ENCODE measurements around the gene DNAJB13. TPM values are rescaled to one million over a fixed set of nuclear protein-coding genes. Genes with fewer than 3 reads are reported as not detected.

Gene DNAJB13
- total and polyA plus RNA-seq, 9 donors, result 0.36 to 23.3 (median 2.1) TPM; not detected in 2

DNA sequence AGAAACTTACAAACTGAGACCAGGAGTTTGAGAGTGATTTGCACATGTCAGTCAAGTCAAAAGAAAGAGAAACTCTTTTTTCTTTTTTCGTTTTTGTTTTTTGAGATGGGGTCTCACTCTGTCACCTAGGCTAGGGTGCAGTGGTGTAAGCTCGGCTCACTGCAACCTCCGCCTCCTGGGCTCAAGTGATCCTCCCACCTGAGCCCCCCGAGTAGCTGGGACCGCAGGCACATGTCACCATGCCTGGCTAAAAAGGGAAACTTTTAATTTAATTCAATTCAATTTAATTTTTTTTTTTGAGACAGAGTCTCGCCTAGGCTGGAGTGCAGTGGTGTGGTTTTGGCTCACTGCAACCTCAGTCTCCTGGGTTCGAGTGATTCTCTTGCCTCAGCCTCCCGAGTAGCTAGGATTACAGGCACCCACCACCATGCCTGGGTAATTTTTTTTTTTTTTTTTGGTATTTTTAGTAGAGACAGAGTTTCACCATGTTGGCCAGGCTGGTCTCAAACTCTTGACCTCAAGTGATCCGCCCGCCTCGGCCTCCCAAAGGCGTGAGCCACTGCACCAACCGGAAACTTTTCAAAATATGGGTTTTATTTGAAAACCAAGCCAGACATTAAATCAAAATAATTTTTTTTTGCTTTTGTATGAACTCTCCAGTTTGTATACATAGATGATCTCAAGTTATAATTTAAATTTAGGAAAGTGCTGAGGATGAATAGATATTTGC lies 48.2 kb downstream of the DNAJB13 start:
- 90 to 96% (median 92%) methylated on average over 13 of the region's 13 CpGs for WGBS, 3 donors
- no peaks in the 10 kb centered on the region for H3K9me3 ChIP-seq
- H3K27ac ChIP-seq, result no peak overlapping the region
- TF ChIP-seq, protein P1, sequence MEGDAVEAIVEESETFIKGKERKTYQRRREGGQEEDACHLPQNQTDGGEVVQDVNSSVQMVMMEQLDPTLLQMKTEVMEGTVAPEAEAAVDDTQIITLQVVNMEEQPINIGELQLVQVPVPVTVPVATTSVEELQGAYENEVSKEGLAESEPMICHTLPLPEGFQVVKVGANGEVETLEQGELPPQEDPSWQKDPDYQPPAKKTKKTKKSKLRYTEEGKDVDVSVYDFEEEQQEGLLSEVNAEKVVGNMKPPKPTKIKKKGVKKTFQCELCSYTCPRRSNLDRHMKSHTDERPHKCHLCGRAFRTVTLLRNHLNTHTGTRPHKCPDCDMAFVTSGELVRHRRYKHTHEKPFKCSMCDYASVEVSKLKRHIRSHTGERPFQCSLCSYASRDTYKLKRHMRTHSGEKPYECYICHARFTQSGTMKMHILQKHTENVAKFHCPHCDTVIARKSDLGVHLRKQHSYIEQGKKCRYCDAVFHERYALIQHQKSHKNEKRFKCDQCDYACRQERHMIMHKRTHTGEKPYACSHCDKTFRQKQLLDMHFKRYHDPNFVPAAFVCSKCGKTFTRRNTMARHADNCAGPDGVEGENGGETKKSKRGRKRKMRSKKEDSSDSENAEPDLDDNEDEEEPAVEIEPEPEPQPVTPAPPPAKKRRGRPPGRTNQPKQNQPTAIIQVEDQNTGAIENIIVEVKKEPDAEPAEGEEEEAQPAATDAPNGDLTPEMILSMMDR (IDR thresholded peaks at IDR 0.05), result no peak
- no peak for TF ChIP-seq EP300 (IDR thresholded peaks at IDR 0.05)
- no peak for TF ChIP-seq POLR2A (IDR thresholded peaks at IDR 0.05)
- no peak overlapping the region for H3K4me3 ChIP-seq
- DNase-seq, result no peak
- H3K36me3 ChIP-seq, result no peaks in the 10 kb centered on the region
- no peaks in the 10 kb centered on the region for H3K4me1 ChIP-seq (ENCODE audit: insufficient read depth)
- intact Hi-C loops (cut with DNase I), result no loop called here
- H3K27me3 ChIP-seq, result no peaks in the 10 kb centered on the region

DNA sequence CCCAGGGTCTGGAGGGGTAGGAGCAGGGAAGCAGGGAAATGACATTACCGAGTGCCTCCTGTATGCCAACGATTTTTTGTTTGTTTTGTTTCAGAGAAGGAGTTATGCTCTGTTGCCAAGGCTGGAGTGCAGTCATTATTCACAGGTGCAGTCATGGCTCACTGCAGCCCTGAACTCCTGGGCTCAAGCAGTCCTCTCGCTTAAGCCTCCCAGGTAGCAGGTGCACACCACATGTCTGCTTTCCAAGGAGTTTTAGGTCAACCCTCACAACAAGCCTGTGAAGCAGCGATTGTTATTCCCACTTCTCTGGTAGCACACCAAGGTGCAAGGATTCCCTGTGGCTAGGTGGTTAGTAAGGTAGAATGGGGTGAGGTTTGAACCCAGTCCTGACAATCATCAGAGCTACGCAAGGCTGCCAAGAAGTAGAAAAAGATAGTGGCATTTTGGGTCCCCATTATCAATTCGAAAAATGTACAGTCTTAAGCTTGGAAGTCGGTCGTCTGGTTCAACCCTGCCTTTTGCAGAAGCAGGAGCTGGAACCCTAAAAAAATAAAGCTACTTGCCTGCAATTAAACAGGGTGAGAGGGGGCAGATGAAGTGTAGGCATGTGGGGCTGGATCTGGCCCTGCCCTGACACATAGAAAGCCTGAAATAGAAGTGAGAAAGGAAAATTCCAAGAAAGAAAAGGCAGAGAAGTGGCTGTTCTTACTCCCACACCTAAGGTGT lies 48.9 kb downstream of the DNAJB13 start:
- 79 to 83% (median 79%) methylated on average over 8 of the region's 8 CpGs for WGBS, 3 donors
- Histone ChIP-seq H3K27ac (no peak overlapping the region), H3K27me3 (no peaks in the 10 kb centered on the region), H3K36me3 (no peaks in the 10 kb centered on the region), H3K9me3 (no peaks in the 10 kb centered on the region), H3K4me3 (no peak overlapping the region), H3K4me1 (ENCODE audit: insufficient read depth) (no peaks in the 10 kb centered on the region)
- TF ChIP-seq POLR2A (IDR thresholded peaks at IDR 0.05) (no peak), EP300 (IDR thresholded peaks at IDR 0.05) (no peak)
- TF ChIP-seq, protein P1 (IDR thresholded peaks at IDR 0.05), result no peak
- intact Hi-C loops (cut with DNase I), result no loop called here
- DNase-seq, result no peak

DNA sequence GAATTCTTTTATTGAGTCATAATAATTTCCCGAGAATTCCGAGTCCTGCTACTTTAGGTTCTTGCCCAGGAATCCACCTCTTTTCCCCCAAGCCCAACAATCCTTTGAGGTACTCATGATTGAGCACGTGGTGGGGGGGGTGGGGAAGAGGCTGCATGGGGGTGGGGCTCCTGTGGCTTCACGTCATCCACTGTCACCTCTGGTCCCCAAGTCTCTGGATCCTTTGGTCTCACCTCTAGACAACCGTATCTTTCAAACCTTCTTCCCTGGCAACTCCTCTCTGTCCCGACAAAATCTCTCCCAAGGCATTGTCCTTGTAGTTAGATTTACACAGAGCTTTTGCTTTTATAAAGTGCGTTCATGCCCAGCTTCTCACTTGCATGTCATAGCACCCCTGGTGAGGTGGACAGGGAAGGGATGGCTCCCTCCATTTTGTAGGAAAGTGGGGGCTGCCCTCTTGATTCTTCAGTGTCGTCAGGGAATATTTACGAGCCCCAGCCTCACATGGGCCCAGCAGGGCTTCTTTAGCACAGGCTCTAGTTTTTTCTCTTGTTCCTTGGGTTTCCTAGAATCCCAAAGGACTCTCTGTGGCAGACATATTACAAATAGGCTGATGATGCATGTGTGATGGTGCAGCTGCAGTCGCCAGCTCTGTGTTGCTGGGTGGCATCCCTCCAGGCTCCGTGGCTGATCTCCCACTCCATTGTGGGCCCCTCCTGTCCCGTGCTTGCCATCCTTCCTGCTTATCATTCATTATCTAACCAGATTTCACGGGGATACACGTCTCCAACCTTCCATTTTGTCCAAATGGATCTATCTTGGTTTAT lies 49.7 kb downstream of the DNAJB13 start:
- Histone ChIP-seq H3K36me3 (no peaks in the 10 kb centered on the region), H3K9me3 (no peaks in the 10 kb centered on the region), H3K4me3 (no peak overlapping the region), H3K27ac (no peak overlapping the region), H3K27me3 (no peaks in the 10 kb centered on the region), H3K4me1 (ENCODE audit: insufficient read depth) (no peaks in the 10 kb centered on the region)
- WGBS, 3 donors, result 87 to 89% (median 87%) methylated on average over 14 of the region's 14 CpGs
- intact Hi-C loops (cut with DNase I), result no loop called here
- DNase-seq, result no peak
- TF ChIP-seq EP300 (IDR thresholded peaks at IDR 0.05) (no peak), POLR2A (IDR thresholded peaks at IDR 0.05) (no peak)
- TF ChIP-seq, protein P1 (IDR thresholded peaks at IDR 0.05), result no peak

DNA sequence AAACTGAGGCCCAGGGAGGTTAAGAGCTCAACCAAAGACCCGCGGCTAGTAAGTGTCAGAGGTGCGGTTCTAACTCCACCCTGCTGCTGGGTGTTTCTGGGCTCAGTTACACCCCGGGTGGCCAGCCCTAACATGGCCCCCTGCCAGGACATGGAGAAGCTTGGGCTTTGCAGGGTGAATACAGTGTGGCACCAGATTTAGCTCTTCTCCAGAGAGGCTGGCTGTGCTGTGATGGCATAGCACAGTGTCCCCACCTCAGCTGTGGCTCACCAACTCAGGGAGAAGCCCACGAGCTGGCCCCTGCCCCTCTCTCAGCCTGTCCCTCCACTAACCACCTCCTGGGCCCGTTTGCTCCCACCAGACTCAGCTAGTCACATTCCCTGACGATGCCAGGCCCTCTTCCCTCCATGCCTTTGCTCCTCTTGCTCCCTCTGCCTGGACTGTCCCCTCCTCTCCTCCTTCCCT lies 51.0 kb downstream of the DNAJB13 start:
- intact Hi-C loops (cut with DNase I), result no loop called here
- 85 to 92% (median 87%) methylated on average over 7 of the region's 7 CpGs for WGBS, 3 donors
- DNase-seq, result no peak

More for the DNA sequence above, 51.0 kb downstream of the DNAJB13 start:
- Histone ChIP-seq H3K9me3 (no peaks in the 10 kb centered on the region), H3K27ac (no peak overlapping the region), H3K36me3 (no peaks in the 10 kb centered on the region), H3K4me3 (no peak overlapping the region), H3K4me1 (ENCODE audit: insufficient read depth) (no peaks in the 10 kb centered on the region), H3K27me3 (no peaks in the 10 kb centered on the region)
- TF ChIP-seq POLR2A (IDR thresholded peaks at IDR 0.05), result no peak
- TF ChIP-seq EP300 (IDR thresholded peaks at IDR 0.05), result no peak
- TF ChIP-seq, protein P1 (IDR thresholded peaks at IDR 0.05), result no peak
